T-helper 1 cell treated with Interleukin-12 subunit alpha and Interleukin-12 subunit beta and Interleukin-4 antibody, amounts not matched to agents 30 μg/mL and 1 μg/mL, for 36 hours (primary cell): ENCODE measurements around the gene C12orf43.
A peak's percentile ranks its signal among the peaks of the same experiment; 100 is the strongest.

ENCODE experiments used
- H3K27ac Mint-ChIP-seq: one replicate; pipeline ENCODE4 v1.8.0; 2021; ENCODE audit warnings: mild to moderate bottlenecking, mixed read lengths
- H3K27me3 Mint-ChIP-seq: one replicate; pipeline ENCODE4 v1.8.0; 2021; ENCODE audit warnings: low read depth, mixed read lengths
- H3K36me3 Mint-ChIP-seq: one replicate; pipeline ENCODE4 v1.8.0; 2021; ENCODE audit warnings: low read depth, mixed read lengths
- H3K4me1 Mint-ChIP-seq: one replicate; pipeline ENCODE4 v1.8.0; 2021; ENCODE audit warnings: low read depth, mixed read lengths
- H3K4me3 Mint-ChIP-seq: one replicate; pipeline ENCODE4 v1.8.0; 2021; ENCODE audit warnings: mild to moderate bottlenecking, moderate library complexity, mixed read lengths
- H3K9me3 Mint-ChIP-seq: one replicate; pipeline ENCODE4 v1.8.0; 2021; ENCODE audit warnings: mixed read lengths

C12orf43 gene

GRCh38 chr12:120961604-120962531 lies 54.4 kb downstream of the C12orf43 start:
- Mint-ChIP-seq H3K9me3 (no peaks in the 10 kb centered on the region), H3K27ac (no peak overlapping the region), H3K4me3 (no peak overlapping the region), H3K27me3 (peaks cover 3% of the 10 kb centered on the region), H3K4me1 (peaks cover 18% of the 10 kb centered on the region), H3K36me3 (no peaks in the 10 kb centered on the region)

GRCh38 chr12:120960657-120961056 lies 55.6 kb downstream of the C12orf43 start:
- peaks cover 3% of the 10 kb centered on the region for H3K27me3 Mint-ChIP-seq
- no peaks in the 10 kb centered on the region for H3K9me3 Mint-ChIP-seq
- no peak overlapping the region for H3K4me3 Mint-ChIP-seq
- no peaks in the 10 kb centered on the region for H3K36me3 Mint-ChIP-seq
- H3K4me1 Mint-ChIP-seq, result peaks cover 18% of the 10 kb centered on the region
- H3K27ac Mint-ChIP-seq, result peak overlapping the region; percentile 7

GRCh38 chr12:120959111-120959878 lies 57.0 kb downstream of the C12orf43 start:
- no peaks in the 10 kb centered on the region for H3K9me3 Mint-ChIP-seq
- peaks cover 16% of the 10 kb centered on the region for H3K4me1 Mint-ChIP-seq
- peaks cover 3% of the 10 kb centered on the region for H3K27me3 Mint-ChIP-seq
- H3K36me3 Mint-ChIP-seq, result no peaks in the 10 kb centered on the region
- peak overlapping the region; percentile 22 for H3K4me3 Mint-ChIP-seq
- peak overlapping the region; percentile 64 for H3K27ac Mint-ChIP-seq

GRCh38 chr12:120956579-120957300 lies 59.5 kb downstream of the C12orf43 start:
- H3K4me3 Mint-ChIP-seq, result no peak overlapping the region
- no peak overlapping the region for H3K27ac Mint-ChIP-seq
- peaks cover 11% of the 10 kb centered on the region for H3K4me1 Mint-ChIP-seq
- H3K27me3 Mint-ChIP-seq, result peaks cover 3% of the 10 kb centered on the region
- no peaks in the 10 kb centered on the region for H3K9me3 Mint-ChIP-seq
- H3K36me3 Mint-ChIP-seq, result no peaks in the 10 kb centered on the region

- no peaks in the 10 kb centered on the region for H3K36me3 Mint-ChIP-seq
- H3K9me3 Mint-ChIP-seq, result no peaks in the 10 kb centered on the region
Observed at GRCh38 chr12:120955232-120955631, 61.1 kb downstream of the C12orf43 start.

GRCh38 chr12:120950807-120951206 lies 65.5 kb downstream of the C12orf43 start:
- peaks cover 4% of the 10 kb centered on the region for H3K27me3 Mint-ChIP-seq
- no peak overlapping the region for H3K4me3 Mint-ChIP-seq
- H3K9me3 Mint-ChIP-seq, result no peaks in the 10 kb centered on the region
- H3K4me1 Mint-ChIP-seq, result no peaks in the 10 kb centered on the region
- no peaks in the 10 kb centered on the region for H3K36me3 Mint-ChIP-seq
- no peak overlapping the region for H3K27ac Mint-ChIP-seq

More at GRCh38 chr12:120955232-120955631, 61.1 kb downstream of the C12orf43 start:
- Mint-ChIP-seq H3K27ac (no peak overlapping the region), H3K4me1 (peaks cover 9% of the 10 kb centered on the region), H3K27me3 (peaks cover 3% of the 10 kb centered on the region), H3K4me3 (no peak overlapping the region)
